HepG2 (cell line): ENCODE results near the gene LRRC45.

ENCODE experiments used
- BCL6 ChIP-seq: IDR thresholded peaks from 2 replicates; pipeline ENCODE4 v1.6.1; 2016; ENCODE audit warnings: missing genetic modification reagents, missing compliant biosample characterization
- CEBPB ChIP-seq: IDR thresholded peaks from 2 replicates; pipeline ENCODE4 v1.6.1; 2011; ENCODE audit warnings: low read depth, low read length, improper control_type of control experiment, borderline replicate concordance
- JDP2 ChIP-seq: sonication (generic); formaldehyde crosslinking; IDR thresholded peaks from 2 replicates; pipeline ENCODE4 v1.8.1; 2022; ENCODE audit warnings: missing genetic modification reagents, borderline replicate concordance
- KDM2A ChIP-seq: sonication (generic); formaldehyde crosslinking; IDR thresholded peaks from 2 replicates; pipeline ENCODE4 v1.4.0; 2020; ENCODE audit warnings: low read depth, missing genetic modification reagents, borderline replicate concordance
- MXI1 ChIP-seq: IDR thresholded peaks from 3 replicates; pipeline ENCODE4 v1.6.1; 2012; ENCODE audit warnings: low read depth, low read length, inconsistent platforms, borderline replicate concordance
- RFXANK ChIP-seq: IDR thresholded peaks from 2 replicates; pipeline ENCODE4 v1.6.1; 2016
- ZMYM2 ChIP-seq: sonication (generic); formaldehyde crosslinking; IDR thresholded peaks from 2 replicates; pipeline ENCODE4 v1.8.0; 2022; ENCODE audit warnings: mild to moderate bottlenecking, missing genetic modification reagents
- ZNF333 ChIP-seq: sonication (generic); formaldehyde crosslinking; IDR thresholded peaks from 2 replicates; pipeline ENCODE4 v1.4.0; 2020; ENCODE audit warnings: mild to moderate bottlenecking, missing genetic modification reagents, borderline replicate concordance

DNA sequence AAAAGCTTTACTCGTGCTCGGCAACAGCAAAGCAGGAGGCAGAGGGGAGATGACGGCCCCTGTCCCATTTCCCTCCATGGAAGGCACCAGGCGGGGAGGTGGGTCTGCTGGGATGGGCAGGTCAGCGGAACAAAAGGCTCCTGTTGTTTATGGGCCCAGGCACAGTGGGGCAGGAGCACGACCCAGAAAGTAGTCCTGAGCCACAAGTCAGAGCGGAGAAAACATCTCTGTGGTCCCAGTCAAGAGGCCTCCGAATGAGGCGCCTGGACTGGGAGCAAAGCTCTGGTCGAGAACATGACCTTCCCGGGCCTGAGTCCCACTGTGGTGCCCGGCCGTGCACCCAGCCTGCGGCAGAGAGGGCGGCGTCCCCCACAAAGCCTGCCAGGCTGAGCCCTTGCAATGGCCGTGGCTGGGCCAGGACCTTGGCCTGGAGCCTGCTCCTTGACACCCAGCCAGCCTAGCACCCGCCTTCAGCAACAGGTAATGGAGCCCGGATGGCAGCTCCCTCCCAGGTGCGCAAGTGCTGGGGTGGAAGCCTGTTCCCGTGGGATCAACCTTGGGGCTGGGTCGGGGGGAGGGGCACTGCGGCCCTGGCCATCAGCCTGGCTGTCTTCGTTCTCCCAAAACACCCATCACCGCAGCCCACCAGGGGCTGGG is 24.9 kb downstream of the LRRC45 start:
- TF ChIP-seq CEBPB = no peak
- TF ChIP-seq KDM2A = no peak
- TF ChIP-seq ZMYM2 = no peak
- TF ChIP-seq JDP2 (CRISPR knock-in tag) = no peak
- no peak for TF ChIP-seq MXI1
- TF ChIP-seq ZNF333 (CRISPR knock-in tag) = no peak
- no peak for TF ChIP-seq BCL6
- TF ChIP-seq RFXANK (CRISPR knock-in tag) = no peak
